GM23248 (cell line): ENCODE data around the gene AKR7A2.

Experiments used
- EZH2 ChIP-seq: fragments of 200-600 bp; sonication (generic); IDR thresholded peaks from 2 replicates; pipeline ENCODE4 v1.6.1; 2018; ENCODE audit warnings: antibody characterized with exemption, mild to moderate bottlenecking; ENCODE audit not compliant: insufficient read depth, poor library complexity, severe bottlenecking
- EZH2phosphoT487 ChIP-seq: fragments of 200-600 bp; sonication (generic); IDR thresholded peaks from 2 replicates; pipeline ENCODE4 v1.6.1; 2018; ENCODE audit warnings: antibody characterized with exemption, moderate library complexity, mild to moderate bottlenecking, low read depth; ENCODE audit not compliant: insufficient read depth

GRCh38 chr1:19354531-19354981, 42.6 kb upstream of the AKR7A2 start:
- TF ChIP-seq EZH2 (no peak), EZH2phosphoT487 (no peak)
